ENCODE measurements around the gene CEP170B. TPM values are rescaled to one million over a fixed set of nuclear protein-coding genes. Genes with fewer than 3 reads are reported as not detected.
A peak's percentile ranks its signal among the peaks of the same experiment; 100 is the strongest.

CEP170B gene
- total and polyA plus RNA-seq, 2 donors (not counting 3 experiments of a cell fraction or from before 2014, with no cell fraction given) = 13.9 to 38.6 TPM

DNA sequence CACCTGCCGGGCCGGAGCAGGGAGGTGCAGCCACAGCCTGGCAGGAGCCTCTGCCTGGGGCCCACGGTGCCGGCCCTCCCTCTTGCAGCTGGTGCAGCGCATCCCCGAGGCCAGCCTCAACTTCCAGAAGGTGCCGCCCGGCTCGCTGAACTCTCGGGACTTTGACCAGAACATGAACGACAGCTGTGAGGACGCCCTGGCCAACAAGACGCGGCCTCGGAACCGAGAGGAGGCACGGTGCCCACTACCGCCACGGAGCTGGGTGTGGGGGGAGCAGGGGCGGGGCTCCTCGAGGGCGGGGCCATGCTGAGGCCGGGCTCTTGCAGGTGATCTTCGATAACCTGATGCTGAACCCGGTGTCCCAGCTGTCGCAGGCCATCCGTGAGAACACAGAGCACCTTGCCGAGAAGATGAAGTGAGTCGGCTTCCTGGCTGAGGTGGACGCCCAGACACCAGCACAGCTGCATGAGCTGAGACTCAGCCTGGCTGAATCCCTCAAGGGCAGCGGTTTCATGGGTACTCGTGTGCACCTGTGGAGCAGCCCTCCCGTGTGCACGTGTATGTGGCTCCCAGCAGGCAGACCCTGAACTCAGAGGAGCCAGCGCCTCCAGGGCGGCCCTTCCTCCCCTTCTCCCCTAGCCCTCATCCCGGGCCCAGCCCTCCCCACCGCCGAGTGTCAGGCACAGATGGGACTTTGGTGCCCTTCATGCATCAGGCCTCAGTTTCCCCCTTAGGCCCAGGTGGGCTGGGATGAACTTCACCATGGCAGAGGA, 28.6 kb downstream of the CEP170B start:
- intact Hi-C loops (cut with micrococcal nuclease) = no loop called here
- Histone ChIP-seq H3K9me3 (replicated peaks; ENCODE audit: control insufficient read depth, insufficient read depth, low read length) (no peaks in the 10 kb centered on the region), H3K4me2 (ENCODE audit: insufficient read depth, low read length) (no peak overlapping the region), H3K9me1 (replicated peaks; ENCODE audit: control insufficient read depth, extremely low read depth, insufficient read depth, low read length) (no peaks in the 10 kb centered on the region), H3K79me2 (ENCODE audit: control insufficient read depth, insufficient read depth, low read length) (no peaks in the 10 kb centered on the region), H4K20me1 (replicated peaks; ENCODE audit: control insufficient read depth, extremely low read depth, insufficient read depth, low read length) (no peaks in the 10 kb centered on the region), H3K4me1 (ENCODE audit: control insufficient read depth, extremely low read depth, insufficient read depth, low read length) (peaks cover 16% of the 10 kb centered on the region), H3K9ac (replicated peaks; ENCODE audit: extremely low read depth, insufficient read depth, low read length) (no peak overlapping the region), H2AFZ (ENCODE audit: low read depth, low read length) (no peak overlapping the region), H3K4me3 (replicated peaks in 1 of 3; ENCODE audit: insufficient read depth in 1 of 3, low read depth in 1 of 3, low read length in 3 of 3) (no peak overlapping the region), H3K27me3 (ENCODE audit: control insufficient read depth in 2 of 2, insufficient read depth in 2 of 2, low read length in 2 of 2) (no peaks in the 10 kb centered on the region), H3K36me3 (ENCODE audit: control insufficient read depth in 2 of 2, extremely low read depth in 1 of 2, insufficient read depth in 2 of 2, low read length in 2 of 2) (no peaks in the 10 kb centered on the region), H3K27ac (ENCODE audit: insufficient read depth, low read depth, low read length) (no peak overlapping the region)
- ChIA-PET POLR2A (no interaction called here), CTCF (interaction anchor here (1.1 to 1.8 kb wide), 4 partner anchors 24 to 152 kb away, joined by 3 to 7 read pairs (median 4); no protein-coding TSS in a partner anchor)
- TF ChIP-seq EZH2 (IDR thresholded peaks at IDR 0.05; ENCODE audit: borderline replicate concordance, low read depth, low read length, severe bottlenecking) = no peak
- FAIRE-seq (no peak), DNase-seq (ENCODE audit: low read depth, low spot score) (no peak)
- BruUV-seq (replicated peaks) = no TSS peak
- dilution Hi-C loops (cut with MboI; ENCODE audit: extremely low pct_ligation_motif_present, low sequenced_read_pairs) = no loop called here

- FAIRE-seq = peak; percentile 66
- intact Hi-C loops (cut with micrococcal nuclease) = no loop called here
Observed at GRCh38 chr14:104894331-104895206, 29.5 kb downstream of the CEP170B start.

More at GRCh38 chr14:104894331-104895206, 29.5 kb downstream of the CEP170B start:
- H3K9me1 ChIP-seq (replicated peaks; ENCODE audit: control insufficient read depth, extremely low read depth, insufficient read depth, low read length) = no peaks in the 10 kb centered on the region
- no peak overlapping the region for H3K9ac ChIP-seq (replicated peaks; ENCODE audit: extremely low read depth, insufficient read depth, low read length)
- H3K9me3 ChIP-seq (replicated peaks; ENCODE audit: control insufficient read depth, insufficient read depth, low read length) = no peaks in the 10 kb centered on the region
- TF ChIP-seq JUN (IDR thresholded peaks at IDR 0.05; ENCODE audit: borderline replicate concordance, insufficient read depth, insufficient read length, low read depth) (no peak), MAX (IDR thresholded peaks at IDR 0.05; ENCODE audit: insufficient read depth, insufficient read length) (no peak), MYC (IDR thresholded peaks at IDR 0.05; ENCODE audit: low read depth, low read length) (no peak), CTCF (IDR thresholded peaks at IDR 0.05; ENCODE audit: extremely low read depth in 1 of 2, insufficient read depth in 1 of 2, low read depth in 1 of 2, low read length in 2 of 2) (no peak), GATA2 (IDR thresholded peaks at IDR 0.05; ENCODE audit: insufficient read depth, insufficient read length, low read depth, low read length) (no peak)
- H3K36me3 ChIP-seq (ENCODE audit: control insufficient read depth in 2 of 2, extremely low read depth in 1 of 2, insufficient read depth in 2 of 2, low read length in 2 of 2) = no peaks in the 10 kb centered on the region
- no peaks in the 10 kb centered on the region for H4K20me1 ChIP-seq (replicated peaks; ENCODE audit: control insufficient read depth, extremely low read depth, insufficient read depth, low read length)
- ChIA-PET POLR2A (interaction anchor here (0.6 kb wide), 1 partner anchor 11 kb away, joined by 3 read pairs; no protein-coding TSS in a partner anchor), CTCF (interaction anchor here (0.7 to 2.9 kb wide), 7 partner anchors 11 to 151 kb away, joined by 3 to 8 read pairs (median 3); no protein-coding TSS in a partner anchor)
- H3K79me2 ChIP-seq (ENCODE audit: control insufficient read depth, insufficient read depth, low read length) = no peaks in the 10 kb centered on the region
- H3K4me1 ChIP-seq (ENCODE audit: control insufficient read depth, extremely low read depth, insufficient read depth, low read length) = peaks cover 16% of the 10 kb centered on the region
- no TSS peak for BruUV-seq (replicated peaks)
- DNase-seq (ENCODE audit: low read depth, low spot score) = peak; percentile 15
- no peak overlapping the region for H3K4me2 ChIP-seq (ENCODE audit: insufficient read depth, low read length)
- dilution Hi-C loops (cut with MboI; ENCODE audit: extremely low pct_ligation_motif_present, low sequenced_read_pairs) = no loop called here
- no peak overlapping the region for H3K4me3 ChIP-seq (replicated peaks in 1 of 3; ENCODE audit: insufficient read depth in 1 of 3, low read depth in 1 of 3, low read length in 3 of 3)
- H3K27ac ChIP-seq (ENCODE audit: insufficient read depth, low read depth, low read length) = no peak overlapping the region
- H3K27me3 ChIP-seq (ENCODE audit: control insufficient read depth in 2 of 2, insufficient read depth in 2 of 2, low read length in 2 of 2) = no peaks in the 10 kb centered on the region
- H2AFZ ChIP-seq (ENCODE audit: low read depth, low read length) = peak overlapping the region; percentile 12
